ENCODE data around the gene PCBP4. TPM values are rescaled to one million over a fixed set of nuclear protein-coding genes. Genes with fewer than 3 reads are reported as not detected.

Gene PCBP4
- 7.4 TPM for total RNA-seq

DNA sequence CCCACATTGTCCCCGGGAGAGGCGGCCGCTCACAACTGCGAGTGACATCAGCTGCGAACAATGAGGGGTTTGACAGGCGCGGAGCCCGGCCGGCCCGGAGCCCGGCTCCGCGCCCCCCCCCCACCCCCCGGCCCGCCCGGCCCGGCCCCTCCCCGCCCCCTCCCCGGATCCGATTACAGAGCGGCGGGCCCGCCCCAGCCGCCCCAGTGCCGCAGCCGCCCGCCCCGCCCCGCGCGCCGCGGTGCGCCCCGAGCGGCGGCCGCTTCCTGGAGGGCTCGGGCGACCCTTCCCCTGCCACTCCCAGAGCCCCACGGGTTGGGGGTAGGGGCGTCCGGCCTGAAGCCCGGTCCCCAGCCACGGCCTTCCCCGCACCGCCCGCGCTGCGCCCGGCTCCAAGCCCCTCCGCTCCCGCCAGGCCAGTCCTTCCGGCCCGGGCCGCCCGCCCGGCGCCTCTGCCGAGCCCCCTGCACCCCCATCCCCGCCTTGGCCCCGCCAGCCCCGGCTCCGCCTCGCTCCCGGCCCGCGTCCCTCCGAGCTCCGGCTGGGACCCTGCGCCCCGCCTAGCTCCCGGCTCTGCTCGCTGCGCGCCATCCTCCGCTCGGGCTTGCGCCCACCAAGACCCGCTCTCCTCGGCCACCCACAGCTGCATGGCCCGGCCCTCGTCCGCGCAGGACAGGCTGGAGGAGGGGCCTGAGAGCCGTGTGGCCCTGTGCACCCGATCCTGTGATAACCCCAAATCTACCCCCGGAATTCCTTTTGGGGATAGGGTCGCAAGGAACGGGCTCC lies at the start of gene PCBP4:
Gene PCBP4 (minus strand): TSS at position 71 of the 786 bp plus-strand sequence. CDS start 6,214 bp downstream, outside the sequence.
- peak; percentile 66 for DNase-seq (ENCODE audit: low spot score)
- ATAC-seq = peak; percentile 70

DNA sequence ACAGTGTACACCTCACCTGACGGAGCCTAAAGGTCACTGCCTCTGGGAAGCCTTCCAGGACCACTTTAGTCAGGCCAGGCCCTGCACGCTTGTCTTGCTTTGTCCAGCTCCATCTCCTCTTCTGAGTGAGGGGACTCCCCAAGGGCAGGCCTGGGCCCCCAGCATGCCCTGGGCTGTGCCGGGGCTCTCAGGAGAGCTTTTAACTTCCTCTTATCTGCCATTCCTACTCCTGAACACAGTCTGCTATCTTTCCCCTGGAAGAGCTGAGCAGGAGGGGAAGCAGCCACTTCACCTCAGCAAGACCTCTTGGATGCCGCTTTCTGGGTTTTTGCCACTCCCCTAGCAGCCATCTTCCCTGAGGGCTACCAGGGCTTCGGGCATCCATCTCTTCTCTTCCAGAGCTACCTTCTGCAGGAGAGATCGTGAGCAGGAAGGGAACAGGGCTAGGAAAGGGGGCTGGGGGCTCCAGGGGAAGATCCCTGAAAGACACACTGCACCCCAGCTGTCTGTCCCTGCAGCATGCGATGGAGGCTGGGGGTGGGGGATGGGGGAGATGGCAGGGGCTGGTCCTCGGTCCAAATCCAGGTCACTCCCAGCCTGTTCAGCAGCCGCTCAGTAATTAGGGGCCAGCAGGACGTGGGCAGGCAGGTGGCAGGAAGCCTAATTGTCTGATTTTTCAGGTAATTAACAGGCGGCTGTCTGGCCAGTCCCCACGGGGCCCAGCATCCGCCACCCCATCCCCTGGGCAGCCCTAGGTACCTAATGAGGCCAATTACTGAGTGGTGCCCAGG lies 48.4 kb upstream of the PCBP4 start:
- DNase-seq (ENCODE audit: low spot score) (no peak), ATAC-seq (no peak)

DNA sequence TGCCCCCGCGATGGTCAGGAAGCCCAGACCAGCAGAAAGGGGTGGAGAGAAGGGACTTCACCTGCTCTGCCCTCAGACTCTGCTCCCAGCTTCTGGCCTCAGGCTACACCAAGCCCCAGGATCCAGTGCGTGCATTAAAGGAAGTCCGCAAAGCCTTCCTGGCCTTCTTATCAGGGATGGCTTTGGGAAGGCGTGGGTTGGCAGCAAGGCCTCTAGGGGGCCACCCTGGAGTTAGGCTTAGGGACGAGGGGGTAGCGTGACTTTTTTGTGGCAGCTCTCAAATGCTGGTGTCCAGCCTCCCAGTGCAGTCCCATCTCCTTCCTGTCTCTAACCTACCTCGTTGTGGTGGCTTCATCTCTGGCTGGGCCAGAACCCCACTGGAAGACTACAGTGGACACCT lies 47.4 kb upstream of the PCBP4 start:
- ATAC-seq (peak; percentile 20), DNase-seq (ENCODE audit: low spot score) (no peak)

DNA sequence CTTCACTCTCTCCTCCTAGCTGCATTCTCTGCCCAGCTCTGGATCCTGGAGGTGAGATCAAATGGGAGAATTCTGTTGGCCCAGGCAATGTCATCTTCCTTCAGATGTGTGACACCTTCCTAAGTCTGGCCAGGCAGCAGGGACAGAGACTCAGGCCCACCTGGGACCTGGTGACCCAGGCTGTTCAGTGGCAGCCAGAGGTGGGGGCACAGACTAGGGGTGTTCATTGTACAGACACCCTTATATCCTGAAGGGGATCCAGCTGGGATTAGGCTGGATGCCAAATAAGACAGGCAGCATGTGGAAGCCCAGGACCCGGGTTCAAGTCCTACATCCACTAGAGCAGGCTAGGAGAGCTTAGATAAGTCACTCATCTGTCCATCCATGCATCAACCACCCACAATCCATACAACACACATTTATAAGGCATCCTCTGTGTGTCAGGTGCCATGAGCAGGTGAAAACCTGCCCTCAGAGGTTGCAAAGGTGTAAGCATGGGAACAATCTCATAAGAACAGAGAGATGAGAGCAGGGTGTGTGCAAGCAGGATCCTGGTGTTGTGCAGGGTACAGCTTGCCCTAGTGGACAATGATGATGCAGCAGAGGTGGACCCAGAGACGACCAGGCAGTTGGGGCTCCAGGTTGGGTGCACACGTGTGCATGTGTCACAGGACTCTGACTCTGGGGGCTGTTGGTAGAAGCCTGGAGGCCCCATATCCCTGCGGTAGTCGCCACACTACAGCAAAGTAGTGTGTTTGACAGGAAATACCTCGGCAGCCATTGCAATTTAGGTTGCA lies 46.7 kb upstream of the PCBP4 start:
- DNase-seq (ENCODE audit: low spot score) (no peak), ATAC-seq (no peak)

DNA sequence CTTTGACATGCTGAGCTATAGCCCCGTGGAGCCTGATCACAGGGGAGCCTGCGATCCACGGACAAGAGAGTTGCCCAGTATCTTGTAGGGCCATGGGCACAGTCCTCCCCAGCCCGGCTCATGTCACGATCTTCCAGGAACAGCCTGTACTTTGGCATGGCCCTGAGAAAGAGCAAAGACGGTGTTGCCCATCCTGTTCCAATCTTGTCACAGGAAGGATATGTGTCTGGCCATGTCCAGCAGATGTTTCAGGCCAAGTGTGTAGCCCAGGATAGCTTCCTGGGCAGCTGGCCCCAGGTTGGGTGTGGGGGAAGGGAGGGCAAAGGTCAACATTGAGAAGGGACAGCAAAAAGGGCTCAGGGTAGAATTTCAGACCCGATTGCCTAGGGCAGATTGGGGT lies 45.4 kb upstream of the PCBP4 start:
- DNase-seq (ENCODE audit: low spot score) (no peak), ATAC-seq (no peak)

DNA sequence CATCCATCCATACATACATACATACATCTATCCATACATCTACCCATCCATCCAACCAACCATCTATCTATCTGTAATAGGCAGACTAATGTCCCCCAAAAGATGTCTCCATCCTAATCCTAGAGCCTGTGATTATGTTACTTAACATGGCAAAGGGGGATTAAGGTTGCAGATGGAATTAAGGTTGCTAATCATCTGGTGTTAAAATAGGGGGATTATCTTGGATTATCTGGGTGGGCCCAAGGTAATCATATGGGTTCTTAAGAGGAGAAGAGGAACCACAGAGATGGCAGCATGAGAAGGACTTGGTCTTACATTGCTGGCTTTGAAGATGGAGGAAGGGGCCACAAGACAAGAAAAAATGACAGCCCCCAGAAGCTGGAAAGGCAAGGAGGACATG lies 43.2 kb upstream of the PCBP4 start:
- ATAC-seq = no peak
- no peak for DNase-seq (ENCODE audit: low spot score)

DNA sequence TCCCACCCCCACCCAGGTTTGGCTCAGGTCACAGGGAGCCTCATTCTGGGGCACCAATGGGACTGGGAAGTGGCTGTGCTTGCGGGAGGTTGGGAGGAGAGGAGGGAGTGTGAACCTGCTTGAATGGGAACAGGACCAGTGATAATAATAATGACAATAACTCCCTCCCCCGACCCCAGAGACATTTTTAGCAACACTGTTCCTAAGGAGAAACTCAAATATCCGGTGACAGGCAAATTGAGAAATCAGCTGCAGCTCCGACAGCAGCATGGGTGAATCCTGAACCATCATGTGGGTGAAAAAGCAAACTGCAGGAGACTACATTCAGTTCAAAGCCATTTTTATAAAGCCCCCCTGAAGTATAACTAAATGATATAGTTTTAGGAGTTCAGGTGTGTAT lies 40.0 kb upstream of the PCBP4 start:
- no peak for ATAC-seq

DNA sequence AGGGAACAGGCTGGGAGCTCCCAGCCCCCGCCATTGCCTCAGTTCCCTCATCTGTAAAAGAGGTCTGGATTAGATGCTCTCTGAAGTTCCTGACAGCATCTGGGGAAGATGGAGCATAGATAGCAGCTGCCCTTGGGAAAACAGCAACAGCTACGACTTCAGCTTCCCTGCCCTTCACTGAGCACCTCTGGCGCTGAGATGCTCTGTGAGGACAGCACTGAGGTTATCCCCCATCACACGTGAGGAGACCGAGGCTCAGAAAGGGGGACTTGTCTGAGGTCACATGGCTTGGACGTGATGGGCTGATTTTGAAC lies 39.5 kb upstream of the PCBP4 start:
- ATAC-seq = no peak
- DNase-seq (ENCODE audit: low spot score) = no peak

More for the DNA sequence above, 40.0 kb upstream of the PCBP4 start:
- no peak for DNase-seq (ENCODE audit: low spot score)

DNA sequence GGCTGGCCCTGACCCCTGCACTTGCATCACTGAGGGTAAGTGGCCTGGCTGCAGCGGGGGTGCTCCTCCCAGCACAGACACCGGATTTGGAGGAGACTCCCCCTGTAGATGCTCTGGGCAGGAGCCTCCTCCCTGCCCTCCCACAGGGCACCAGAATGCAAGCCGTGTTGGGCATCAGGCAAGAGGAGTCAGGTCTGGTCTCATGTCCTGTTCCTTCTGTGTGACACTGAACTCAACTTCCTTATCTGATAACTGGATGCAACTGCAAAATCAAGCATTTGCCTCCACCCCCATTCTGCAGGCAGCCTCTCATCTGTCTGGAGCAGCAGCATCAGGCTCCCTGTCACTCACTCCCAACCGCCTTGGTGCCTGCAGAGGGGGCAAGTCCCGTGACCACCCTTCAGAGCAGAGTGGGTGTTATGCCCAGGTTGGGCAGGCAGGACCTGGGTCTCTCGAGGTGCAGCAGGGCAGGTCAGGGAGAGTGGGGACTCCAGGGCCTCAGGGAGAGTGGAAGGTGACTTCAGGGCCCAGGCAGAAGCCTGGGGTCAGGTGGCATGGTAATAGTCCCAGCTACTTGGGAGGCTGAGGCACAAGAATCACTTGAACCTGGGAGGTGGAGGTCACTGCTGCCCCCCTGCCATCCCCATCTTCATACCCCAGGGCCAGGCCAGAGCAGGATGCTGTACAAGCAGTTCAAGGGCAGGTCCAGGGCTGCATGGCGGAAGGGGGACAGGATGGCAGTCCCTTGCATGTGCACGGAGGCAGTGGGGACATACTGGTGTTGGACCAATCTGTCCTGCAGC lies 39.0 kb upstream of the PCBP4 start:
- no peak for ATAC-seq

DNA sequence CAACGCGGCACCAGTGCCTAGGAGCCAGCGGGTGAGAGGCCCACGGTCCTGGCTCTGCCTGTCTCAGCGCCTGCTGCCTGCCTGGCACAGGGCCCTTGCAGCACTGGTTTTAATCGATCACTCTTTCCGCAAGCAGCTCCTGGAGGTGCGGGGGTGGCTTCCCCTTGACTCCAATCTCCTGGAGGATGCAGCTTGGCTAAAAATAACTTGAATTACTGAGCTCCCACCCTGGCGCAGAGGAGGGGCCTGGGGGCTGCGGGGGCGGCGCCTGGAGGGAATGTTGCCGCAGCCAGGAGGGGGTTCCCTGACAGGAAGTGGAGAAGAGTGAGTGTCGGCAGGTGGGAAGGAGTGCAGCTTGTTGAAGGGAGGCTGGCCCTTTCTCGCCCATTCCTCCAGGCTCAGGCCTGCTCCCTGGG lies 38.3 kb upstream of the PCBP4 start:
- ATAC-seq = peak; percentile 78
- DNase-seq (ENCODE audit: low spot score) = peak; percentile 66

More for the DNA sequence above, 39.0 kb upstream of the PCBP4 start:
- no peak for DNase-seq (ENCODE audit: low spot score)

DNA sequence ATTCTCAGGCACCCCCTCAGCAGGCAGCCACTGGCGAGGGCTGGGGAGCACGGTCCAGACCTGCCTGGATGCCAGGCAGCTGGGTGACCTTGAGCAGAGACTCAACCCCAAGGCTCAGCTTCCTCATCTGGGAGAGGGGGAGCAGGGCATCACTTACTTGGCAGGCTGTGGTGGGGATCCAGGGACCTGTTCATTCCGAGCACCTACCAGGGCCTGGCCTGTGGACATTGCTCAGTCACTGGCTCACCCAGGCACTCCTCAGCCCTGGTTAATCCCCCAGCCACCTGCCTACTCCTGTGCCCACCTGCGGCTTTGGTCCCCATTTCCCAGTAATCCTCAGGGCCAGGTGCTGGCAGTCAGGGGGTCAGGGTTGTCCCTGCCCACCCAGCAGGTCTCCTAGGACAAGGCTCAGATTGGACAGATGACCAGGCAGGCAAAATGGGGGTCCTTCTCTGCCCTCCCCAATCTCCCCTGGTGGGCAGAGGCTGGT lies 37.7 kb upstream of the PCBP4 start:
- ATAC-seq = no peak
- DNase-seq (ENCODE audit: low spot score) = no peak

DNA sequence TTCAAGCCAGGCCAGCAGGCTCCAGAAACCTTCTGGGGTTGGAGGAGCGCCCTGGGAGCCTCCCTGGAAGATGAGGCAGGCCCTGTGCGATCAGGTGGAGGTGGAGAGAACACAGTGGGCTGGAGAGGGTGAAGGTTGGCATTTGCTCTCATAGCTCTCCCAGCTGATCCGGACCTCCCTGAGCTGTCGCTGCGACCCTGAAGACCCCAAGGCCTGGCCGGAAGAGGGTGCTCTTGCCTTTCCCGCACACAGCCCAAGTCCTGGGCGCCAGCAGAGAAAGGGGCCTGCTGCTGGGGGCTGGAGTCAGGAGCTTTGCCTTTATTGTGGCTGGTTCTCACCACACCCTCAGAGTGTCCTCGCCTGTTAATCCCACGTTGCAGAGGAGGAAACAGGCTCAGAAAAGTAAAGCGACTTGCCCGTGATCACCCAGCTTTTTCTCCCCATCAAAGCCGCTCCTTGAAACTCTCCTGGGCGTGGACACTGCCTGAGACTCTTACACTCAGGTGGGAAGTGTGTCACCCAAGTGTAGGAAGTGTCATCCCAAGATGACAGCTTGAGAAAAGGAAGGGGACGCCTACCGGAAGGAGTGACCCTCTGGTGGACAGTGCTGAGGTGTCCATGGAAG lies 37.0 kb upstream of the PCBP4 start:
- ATAC-seq (peak; percentile 15), DNase-seq (ENCODE audit: low spot score) (no peak)

DNA sequence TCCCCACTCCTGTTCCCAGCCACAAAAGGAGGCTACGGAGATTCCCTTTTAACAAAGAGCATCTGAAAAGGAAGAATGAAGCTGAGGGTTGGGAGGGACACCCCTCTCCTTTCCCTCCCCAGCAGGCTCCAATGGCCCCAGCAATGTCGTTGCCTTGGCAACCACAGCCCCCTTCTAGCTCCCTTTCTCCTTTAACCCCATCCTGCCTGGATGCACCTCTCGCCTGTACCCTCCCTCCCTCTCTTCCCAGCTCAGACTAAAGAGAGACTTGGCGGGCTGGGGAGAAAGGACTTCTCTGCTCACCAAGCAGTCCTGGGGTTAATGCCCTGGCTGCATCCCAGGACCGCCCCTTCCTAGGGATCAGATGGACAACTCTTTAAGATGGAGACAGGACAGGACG lies 35.5 kb upstream of the PCBP4 start:
- no peak for DNase-seq (ENCODE audit: low spot score)

DNA sequence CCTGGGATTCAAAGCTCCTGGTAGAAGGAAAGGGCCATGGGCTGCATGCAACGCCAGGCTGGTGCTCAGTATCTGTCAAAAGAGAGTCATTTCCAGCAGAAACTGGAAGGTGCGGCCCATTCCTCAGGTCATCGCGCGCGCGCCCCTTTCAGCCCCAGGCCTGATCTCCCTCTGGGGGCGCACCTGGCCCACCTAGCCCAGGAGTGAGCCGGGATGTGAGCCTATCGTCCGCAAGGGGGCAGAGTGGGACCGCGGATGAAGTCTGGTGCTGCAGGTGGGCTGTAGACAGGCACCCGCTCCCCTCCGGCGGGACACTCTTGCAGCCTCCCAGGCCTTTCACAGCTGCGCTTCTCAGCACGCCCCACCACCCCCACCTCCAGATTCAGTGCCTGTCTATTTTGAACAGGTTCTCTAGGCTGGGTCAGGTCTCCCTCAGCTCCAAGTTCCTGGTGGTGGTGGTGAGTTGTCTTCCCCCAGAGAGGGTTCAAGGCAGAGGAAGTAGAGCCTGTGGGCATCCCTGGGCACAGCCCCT lies 34.3 kb upstream of the PCBP4 start:
- DNase-seq (ENCODE audit: low spot score) = peak; percentile 70
- ATAC-seq = peak; percentile 78

More for the DNA sequence above, 35.5 kb upstream of the PCBP4 start:
- no peak for ATAC-seq

DNA sequence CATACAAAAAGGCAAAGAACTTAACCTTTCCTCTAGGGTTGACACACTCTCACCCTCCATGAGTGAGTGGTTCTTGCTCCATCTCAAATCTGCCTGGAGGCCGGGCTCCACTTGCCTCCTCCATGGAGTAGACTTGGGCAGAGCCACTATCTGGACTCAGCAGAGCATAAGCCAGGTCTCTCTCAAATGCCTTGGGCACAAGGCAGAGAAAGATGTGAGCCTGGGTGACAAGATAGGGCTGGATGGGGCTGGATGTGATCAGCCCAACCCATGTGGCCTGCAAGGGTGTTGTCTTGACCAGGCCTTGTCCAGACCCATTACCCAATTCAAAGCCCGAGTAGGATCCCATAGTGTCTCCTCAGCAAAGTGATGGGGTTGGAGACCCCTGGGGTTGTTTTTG lies 32.6 kb upstream of the PCBP4 start:
- DNase-seq (ENCODE audit: low spot score) (no peak), ATAC-seq (no peak)

DNA sequence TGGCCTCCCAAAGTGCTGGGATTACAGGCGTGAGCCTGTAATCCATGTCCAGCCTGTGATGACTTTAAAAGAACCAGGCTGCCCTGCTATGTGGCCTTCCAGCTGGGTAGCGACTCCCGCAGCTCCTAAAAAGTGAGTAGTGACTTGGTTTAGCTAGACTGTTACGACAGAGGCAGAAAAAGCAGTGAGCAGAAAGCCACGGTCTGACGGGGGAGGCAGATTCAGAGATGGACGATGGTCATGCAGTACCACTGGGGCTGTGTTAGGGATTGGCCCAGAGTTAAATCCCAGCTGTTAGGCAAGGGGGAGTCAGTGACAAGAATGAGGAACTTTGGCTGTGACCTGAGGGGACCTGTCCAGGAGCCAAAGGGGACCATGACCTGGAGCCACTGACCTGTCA lies 31.5 kb upstream of the PCBP4 start:
- no peak for ATAC-seq

DNA sequence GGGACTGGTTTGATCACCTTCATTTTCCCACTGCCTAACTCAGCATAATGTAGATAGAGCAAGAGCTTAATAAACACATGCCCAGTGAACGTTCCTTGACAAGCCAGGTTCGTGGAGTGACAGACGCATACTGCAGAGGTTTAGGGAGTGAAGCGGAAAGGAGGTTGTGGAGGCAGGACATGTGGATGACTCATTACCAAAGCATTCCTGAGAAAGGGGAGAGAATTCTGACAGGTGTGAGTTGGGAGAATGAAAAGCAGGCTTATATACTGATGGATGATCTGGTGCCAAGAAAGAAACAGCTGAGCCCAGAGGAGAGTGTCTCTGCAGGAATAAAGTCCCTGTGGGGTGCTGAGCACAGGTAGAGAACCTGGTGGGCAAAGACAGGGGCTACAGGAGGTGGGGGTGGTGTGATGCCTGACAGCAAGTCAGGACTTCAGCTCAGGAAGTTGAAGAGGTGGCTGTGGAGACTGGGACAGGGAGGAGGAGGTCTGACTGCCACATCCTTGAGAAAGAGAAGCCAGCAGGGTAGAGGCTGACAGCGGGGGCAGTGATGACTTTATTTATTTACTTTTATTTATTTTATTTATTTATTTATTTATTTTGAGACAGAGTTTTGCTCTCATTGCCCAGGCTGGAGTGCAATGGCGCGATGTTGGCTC lies 30.8 kb upstream of the PCBP4 start:
- DNase-seq (ENCODE audit: low spot score) = no peak
- ATAC-seq = no peak

More for the DNA sequence above, 31.5 kb upstream of the PCBP4 start:
- DNase-seq (ENCODE audit: low spot score) = no peak

DNA sequence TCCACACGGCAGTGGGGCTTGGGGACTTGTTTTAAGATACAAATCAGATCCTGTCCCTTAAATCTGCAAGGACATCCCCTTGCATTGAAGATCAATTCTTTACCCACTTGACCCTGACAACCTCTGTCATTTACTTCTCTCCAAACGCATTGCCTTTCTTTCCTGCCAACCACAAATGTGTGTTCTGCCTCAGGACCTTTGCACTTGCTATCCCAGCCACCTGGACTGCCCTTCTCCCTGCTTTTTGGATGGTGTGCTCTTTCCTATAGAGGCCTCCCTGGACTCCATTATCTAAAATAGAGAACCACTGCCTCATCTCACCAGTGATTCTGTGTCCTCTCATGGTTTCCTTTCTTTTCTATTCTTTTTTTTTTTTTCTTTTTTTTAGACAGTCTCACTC lies 29.9 kb upstream of the PCBP4 start:
- DNase-seq (ENCODE audit: low spot score) = no peak
- no peak for ATAC-seq
